Liver (tissue), 3 donors: ENCODE measurements around the gene EMC1.

Experiments used
- CTCF ChIP-seq: fragments of 150-350 bp; IDR thresholded peaks from 2 replicates; pipeline ENCODE4 v1.5.1; 2017; ENCODE audit warnings: improper control_type of control experiment, low read depth, low read length; ENCODE audit not compliant: missing input control
- EGR1 ChIP-seq, 2 donors: IDR thresholded peaks; 2 replicates each; pipeline ENCODE4 v1.6.1; 2016 to 2018; ENCODE audit warnings: antibody characterized with exemption in 2 of 2, low read depth in 2 of 2
- FOXA2 ChIP-seq: IDR thresholded peaks from 2 replicates; pipeline ENCODE4 v1.6.1; 2016; ENCODE audit warnings: antibody characterized with exemption
- HNF4G ChIP-seq: IDR thresholded peaks from 2 replicates; pipeline ENCODE4 v1.6.1; 2016; ENCODE audit warnings: antibody characterized with exemption
- JUND ChIP-seq, 2 donors: IDR thresholded peaks; 2 replicates each; pipeline ENCODE4 v1.6.1; 2016; ENCODE audit warnings: antibody characterized with exemption in 2 of 2
- RAD21 ChIP-seq, 2 donors: IDR thresholded peaks; 2 replicates each; pipeline ENCODE4 v1.6.1; 2016; ENCODE audit warnings: antibody characterized with exemption in 2 of 2, mild to moderate bottlenecking in 2 of 2
- REST ChIP-seq: IDR thresholded peaks from 2 replicates; pipeline ENCODE4 v1.6.1; 2016; ENCODE audit warnings: antibody characterized with exemption, mild to moderate bottlenecking
- RXRA ChIP-seq, 2 donors: IDR thresholded peaks; 2 replicates each; pipeline ENCODE4 v1.6.1; 2017 to 2018; ENCODE audit warnings: antibody characterized with exemption in 2 of 2, mild to moderate bottlenecking in 1 of 2
- SP1 ChIP-seq: IDR thresholded peaks from 2 replicates; pipeline ENCODE4 v1.6.1; 2018; ENCODE audit warnings: antibody characterized with exemption, mild to moderate bottlenecking
- TAF1 ChIP-seq: conservative IDR thresholded peaks from 2 replicates; pipeline ENCODE4 v1.6.1; 2016; ENCODE audit warnings: antibody characterized with exemption, mild to moderate bottlenecking
- YY1 ChIP-seq: IDR thresholded peaks from 2 replicates; pipeline ENCODE4 v1.6.1; 2016; ENCODE audit warnings: antibody characterized with exemption, mild to moderate bottlenecking
- TF ChIP-seq, protein P1 (sequence below): IDR thresholded peaks from 2 replicates; pipeline ENCODE4 v1.6.1; 2016; ENCODE audit warnings: antibody characterized with exemption
- donor health status: healthy.
- donor health status: healthy.

- no peak for TF ChIP-seq CTCF
- TF ChIP-seq, protein P1, sequence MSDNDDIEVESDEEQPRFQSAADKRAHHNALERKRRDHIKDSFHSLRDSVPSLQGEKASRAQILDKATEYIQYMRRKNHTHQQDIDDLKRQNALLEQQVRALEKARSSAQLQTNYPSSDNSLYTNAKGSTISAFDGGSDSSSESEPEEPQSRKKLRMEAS = no peak
- no peak for TF ChIP-seq TAF1
- TF ChIP-seq RXRA (IDR thresholded peaks at IDR 0.05) = peak in 1 of 2 donors; percentile 26
- TF ChIP-seq REST = no peak
- TF ChIP-seq HNF4G = no peak
- TF ChIP-seq SP1 = no peak
- TF ChIP-seq RAD21 (IDR thresholded peaks at IDR 0.05) = no peak
- TF ChIP-seq JUND (IDR thresholded peaks at IDR 0.05) = no peak
- no peak for TF ChIP-seq YY1
- no peak for TF ChIP-seq FOXA2
- no peak for TF ChIP-seq EGR1 (IDR thresholded peaks at IDR 0.05; ENCODE audit: low read depth in 2 of 2)
Measured at GRCh38 chr1:19289244-19289643, 37.9 kb upstream of the EMC1 start.
